ENCODE measurements around the gene HMGXB4. TPM values are rescaled to one million over a fixed set of nuclear protein-coding genes. Genes with fewer than 3 reads are reported as not detected.

The HMGXB4 gene
- total and polyA plus RNA-seq, 2 experiments from 2014 or later: 34.7 to 64.9 TPM

DNA sequence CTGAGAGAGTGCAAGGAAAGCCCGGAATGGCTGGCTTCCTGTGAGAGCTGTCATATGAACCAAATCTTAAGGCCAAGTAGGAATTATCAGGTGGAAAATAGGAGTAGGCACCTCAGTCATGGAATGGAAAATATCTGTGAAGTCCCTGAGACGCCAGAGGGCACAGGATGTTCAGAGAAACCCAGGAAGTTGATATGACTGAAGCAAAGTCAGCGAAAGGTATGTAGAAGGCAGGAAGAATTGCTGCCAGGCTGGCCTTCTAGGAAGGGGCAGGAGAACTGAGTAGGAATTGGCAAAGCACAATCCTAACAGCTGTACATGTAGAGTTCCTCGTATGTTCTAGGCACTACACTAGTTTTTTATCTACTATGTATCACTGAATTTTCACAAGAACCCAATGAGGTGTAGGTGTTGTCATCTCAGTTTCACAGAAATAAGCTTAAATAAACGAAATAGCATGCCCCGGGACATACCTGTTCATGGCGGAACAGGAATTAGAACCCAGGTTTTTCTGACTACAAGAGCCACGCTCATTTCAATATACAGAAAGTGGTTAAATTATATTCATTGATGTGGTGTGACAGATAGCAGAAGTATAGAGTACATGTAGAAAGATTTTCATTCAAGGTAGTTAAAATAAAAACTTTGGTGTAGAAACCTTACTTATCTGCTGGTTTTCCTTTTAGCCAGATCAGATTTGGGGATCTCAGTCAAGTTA lies 17.0 kb downstream of the HMGXB4 start:
- H3K36me3 ChIP-seq (ENCODE audit: insufficient read depth): peaks cover 28% of the 10 kb centered on the region
- H3K27ac Mint-ChIP-seq: no peak overlapping the region

DNA sequence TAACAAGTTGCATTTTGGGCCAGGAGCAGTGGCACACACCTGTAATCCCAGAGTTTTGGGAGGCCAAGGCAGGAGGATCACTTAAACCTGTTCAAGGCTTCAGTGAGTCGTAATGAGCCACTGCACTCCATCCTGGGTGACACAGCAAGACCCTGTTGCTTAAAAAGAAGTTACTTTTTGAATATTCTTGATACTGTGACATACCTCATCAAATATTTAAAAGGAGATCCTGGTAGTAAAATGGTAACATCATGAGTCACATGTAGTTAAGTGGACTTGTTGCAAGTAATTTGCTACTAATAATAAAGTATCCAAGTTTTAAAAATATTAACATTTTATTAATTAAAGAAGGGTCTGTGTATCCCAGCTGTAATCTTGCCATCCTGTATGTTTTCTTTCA lies 18.3 kb downstream of the HMGXB4 start:
- Histone ChIP-seq H3K9me2 (ENCODE audit: insufficient read depth) (no peaks in the 10 kb centered on the region), H3K4me2 (no peak overlapping the region), H4K20me1 (replicated peaks; ENCODE audit: insufficient read depth) (peaks cover 23% of the 10 kb centered on the region; the same call in 1 of the 2 replicates), H3K4me1 (ENCODE audit: insufficient read depth) (no peaks in the 10 kb centered on the region), H2AFZ (no peak overlapping the region), H3F3A (replicated peaks; ENCODE audit: low read depth) (no peaks in the 10 kb centered on the region), H3K36me3 (ENCODE audit: insufficient read depth) (peaks cover 15% of the 10 kb centered on the region; the same call in 1 of the 2 replicates), H3K4me3 (no peak overlapping the region), H3K27me3 (ENCODE audit: insufficient read depth) (no peaks in the 10 kb centered on the region), H3K27ac (ENCODE audit: low read depth) (no peak overlapping the region), H3K79me2 (replicated peaks; ENCODE audit: insufficient read depth) (peaks cover 49% of the 10 kb centered on the region)
- ATAC-seq (no peak), DNase-seq (ENCODE audit: low spot score) (no peak)
- Mint-ChIP-seq H3K36me3 (ENCODE audit: low read depth) (peaks cover 21% of the 10 kb centered on the region), H3K9me3 (no peaks in the 10 kb centered on the region), H3K4me1 (no peaks in the 10 kb centered on the region), H3K27ac (no peak overlapping the region), H3K27me3 (ENCODE audit: insufficient read depth, low read depth, poor library complexity) (no peaks in the 10 kb centered on the region), H3K4me3 (no peak overlapping the region)
- TF ChIP-seq, protein P1, sequence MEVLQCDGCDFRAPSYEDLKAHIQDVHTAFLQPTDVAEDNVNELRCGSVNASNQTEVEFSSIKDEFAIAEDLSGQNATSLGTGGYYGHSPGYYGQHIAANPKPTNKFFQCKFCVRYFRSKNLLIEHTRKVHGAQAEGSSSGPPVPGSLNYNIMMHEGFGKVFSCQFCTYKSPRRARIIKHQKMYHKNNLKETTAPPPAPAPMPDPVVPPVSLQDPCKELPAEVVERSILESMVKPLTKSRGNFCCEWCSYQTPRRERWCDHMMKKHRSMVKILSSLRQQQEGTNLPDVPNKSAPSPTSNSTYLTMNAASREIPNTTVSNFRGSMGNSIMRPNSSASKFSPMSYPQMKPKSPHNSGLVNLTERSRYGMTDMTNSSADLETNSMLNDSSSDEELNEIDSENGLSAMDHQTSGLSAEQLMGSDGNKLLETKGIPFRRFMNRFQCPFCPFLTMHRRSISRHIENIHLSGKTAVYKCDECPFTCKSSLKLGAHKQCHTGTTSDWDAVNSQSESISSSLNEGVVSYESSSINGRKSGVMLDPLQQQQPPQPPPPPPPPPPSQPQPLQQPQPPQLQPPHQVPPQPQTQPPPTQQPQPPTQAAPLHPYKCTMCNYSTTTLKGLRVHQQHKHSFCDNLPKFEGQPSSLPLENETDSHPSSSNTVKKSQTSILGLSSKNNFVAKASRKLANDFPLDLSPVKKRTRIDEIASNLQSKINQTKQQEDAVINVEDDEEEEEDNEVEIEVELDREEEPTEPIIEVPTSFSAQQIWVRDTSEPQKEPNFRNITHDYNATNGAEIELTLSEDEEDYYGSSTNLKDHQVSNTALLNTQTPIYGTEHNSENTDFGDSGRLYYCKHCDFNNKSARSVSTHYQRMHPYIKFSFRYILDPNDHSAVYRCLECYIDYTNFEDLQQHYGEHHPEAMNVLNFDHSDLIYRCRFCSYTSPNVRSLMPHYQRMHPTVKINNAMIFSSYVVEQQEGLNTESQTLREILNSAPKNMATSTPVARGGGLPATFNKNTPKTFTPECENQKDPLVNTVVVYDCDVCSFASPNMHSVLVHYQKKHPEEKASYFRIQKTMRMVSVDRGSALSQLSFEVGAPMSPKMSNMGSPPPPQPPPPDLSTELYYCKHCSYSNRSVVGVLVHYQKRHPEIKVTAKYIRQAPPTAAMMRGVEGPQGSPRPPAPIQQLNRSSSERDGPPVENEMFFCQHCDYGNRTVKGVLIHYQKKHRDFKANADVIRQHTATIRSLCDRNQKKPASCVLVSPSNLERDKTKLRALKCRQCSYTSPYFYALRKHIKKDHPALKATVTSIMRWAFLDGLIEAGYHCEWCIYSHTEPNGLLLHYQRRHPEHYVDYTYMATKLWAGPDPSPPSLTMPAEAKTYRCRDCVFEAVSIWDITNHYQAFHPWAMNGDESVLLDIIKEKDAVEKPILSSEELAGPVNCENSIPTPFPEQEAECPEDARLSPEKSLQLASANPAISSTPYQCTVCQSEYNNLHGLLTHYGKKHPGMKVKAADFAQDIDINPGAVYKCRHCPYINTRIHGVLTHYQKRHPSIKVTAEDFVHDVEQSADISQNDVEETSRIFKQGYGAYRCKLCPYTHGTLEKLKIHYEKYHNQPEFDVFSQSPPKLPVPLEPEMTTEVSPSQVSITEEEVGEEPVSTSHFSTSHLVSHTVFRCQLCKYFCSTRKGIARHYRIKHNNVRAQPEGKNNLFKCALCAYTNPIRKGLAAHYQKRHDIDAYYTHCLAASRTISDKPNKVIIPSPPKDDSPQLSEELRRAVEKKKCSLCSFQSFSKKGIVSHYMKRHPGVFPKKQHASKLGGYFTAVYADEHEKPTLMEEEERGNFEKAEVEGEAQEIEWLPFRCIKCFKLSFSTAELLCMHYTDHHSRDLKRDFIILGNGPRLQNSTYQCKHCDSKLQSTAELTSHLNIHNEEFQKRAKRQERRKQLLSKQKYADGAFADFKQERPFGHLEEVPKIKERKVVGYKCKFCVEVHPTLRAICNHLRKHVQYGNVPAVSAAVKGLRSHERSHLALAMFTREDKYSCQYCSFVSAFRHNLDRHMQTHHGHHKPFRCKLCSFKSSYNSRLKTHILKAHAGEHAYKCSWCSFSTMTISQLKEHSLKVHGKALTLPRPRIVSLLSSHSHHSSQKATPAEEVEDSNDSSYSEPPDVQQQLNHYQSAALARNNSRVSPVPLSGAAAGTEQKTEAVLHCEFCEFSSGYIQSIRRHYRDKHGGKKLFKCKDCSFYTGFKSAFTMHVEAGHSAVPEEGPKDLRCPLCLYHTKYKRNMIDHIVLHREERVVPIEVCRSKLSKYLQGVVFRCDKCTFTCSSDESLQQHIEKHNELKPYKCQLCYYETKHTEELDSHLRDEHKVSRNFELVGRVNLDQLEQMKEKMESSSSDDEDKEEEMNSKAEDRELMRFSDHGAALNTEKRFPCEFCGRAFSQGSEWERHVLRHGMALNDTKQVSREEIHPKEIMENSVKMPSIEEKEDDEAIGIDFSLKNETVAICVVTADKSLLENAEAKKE (CRISPR knock-in tag; IDR thresholded peaks at IDR 0.05): no peak
- no peak for TF ChIP-seq EZH2 (IDR thresholded peaks at IDR 0.05; ENCODE audit: low read depth, unreplicated experiment)

More for the DNA sequence above, 17.0 kb downstream of the HMGXB4 start:
- Mint-ChIP-seq H3K9me3 (peaks cover 3% of the 10 kb centered on the region; the same call in 1 of the 3 replicates), H3K27me3 (ENCODE audit: insufficient read depth, low read depth, poor library complexity) (no peaks in the 10 kb centered on the region), H3K36me3 (ENCODE audit: low read depth) (peaks cover 34% of the 10 kb centered on the region), H3K4me1 (no peaks in the 10 kb centered on the region), H3K4me3 (no peak overlapping the region)
- H2AFZ ChIP-seq: no peak overlapping the region
- H3K27me3 ChIP-seq (ENCODE audit: insufficient read depth): no peaks in the 10 kb centered on the region
- H4K20me1 ChIP-seq (replicated peaks; ENCODE audit: insufficient read depth): peaks cover 16% of the 10 kb centered on the region; the same call in 1 of the 2 replicates
- H3K9me2 ChIP-seq (ENCODE audit: insufficient read depth): no peaks in the 10 kb centered on the region
- no peak overlapping the region for H3K27ac ChIP-seq (ENCODE audit: low read depth)
- H3K4me1 ChIP-seq (ENCODE audit: insufficient read depth): no peaks in the 10 kb centered on the region
- ATAC-seq (no peak), DNase-seq (ENCODE audit: low spot score) (no peak)
- no peaks in the 10 kb centered on the region for H3F3A ChIP-seq (replicated peaks; ENCODE audit: low read depth)
- peaks cover 37% of the 10 kb centered on the region for H3K79me2 ChIP-seq (replicated peaks; ENCODE audit: insufficient read depth)
- H3K4me2 ChIP-seq: no peak overlapping the region
- no peak for TF ChIP-seq JUNB (IDR thresholded peaks at IDR 0.05; ENCODE audit: unreplicated experiment)
- no peak for TF ChIP-seq STAT1 (IDR thresholded peaks at IDR 0.05; ENCODE audit: unreplicated experiment)
- no peak for TF ChIP-seq CTCF (conservative IDR thresholded peaks at IDR 0.05; ENCODE audit: low read depth in 2 of 2)
- TF ChIP-seq EZH2 (IDR thresholded peaks at IDR 0.05; ENCODE audit: low read depth, unreplicated experiment): no peak
- H3K4me3 ChIP-seq: no peak overlapping the region
